Jurkat, Clone E6-1 (cell line): ENCODE results near the gene MAP3K7.

Experiments
- DNase-seq: peaks from one replicate; pipeline ENCODE4 v3.0.0-alpha.2; 2011; ENCODE audit warnings: low read depth, low spot score
- H3K4me3 ChIP-seq: 2 replicates; pipeline ENCODE4 v1.5.1; 2011; ENCODE audit warnings: mild to moderate bottlenecking, low read length, control low read depth, moderate library complexity

Gene MAP3K7

GRCh38 chr6:90537027-90537426 lies 49.8 kb downstream of the MAP3K7 start:
- no peak overlapping the region for H3K4me3 ChIP-seq
- DNase-seq, result no peak

GRCh38 chr6:90536520-90536919 lies 50.4 kb downstream of the MAP3K7 start:
- no peak overlapping the region for H3K4me3 ChIP-seq

GRCh38 chr6:90534337-90535025 lies 52.4 kb downstream of the MAP3K7 start:
- no peak overlapping the region for H3K4me3 ChIP-seq
- DNase-seq, result no peak

More at GRCh38 chr6:90536520-90536919, 50.4 kb downstream of the MAP3K7 start:
- peak; percentile 73 for DNase-seq

- H3K4me3 ChIP-seq, result no peak overlapping the region
Measured at GRCh38 chr6:90533615-90534336, 53.1 kb downstream of the MAP3K7 start.

GRCh38 chr6:90530882-90531281 lies 56.0 kb downstream of the MAP3K7 start:
- no peak overlapping the region for H3K4me3 ChIP-seq
- no peak for DNase-seq

More at GRCh38 chr6:90533615-90534336, 53.1 kb downstream of the MAP3K7 start:
- DNase-seq, result no peak

- no peak for DNase-seq
Measured at GRCh38 chr6:90525421-90525820, 61.5 kb downstream of the MAP3K7 start.

GRCh38 chr6:90523779-90524310 lies 63.0 kb downstream of the MAP3K7 start:
- H3K4me3 ChIP-seq, result no peak overlapping the region
- no peak for DNase-seq

More at GRCh38 chr6:90525421-90525820, 61.5 kb downstream of the MAP3K7 start:
- no peak overlapping the region for H3K4me3 ChIP-seq

GRCh38 chr6:90521955-90522354 lies 64.9 kb downstream of the MAP3K7 start:
- no peak for DNase-seq
- no peak overlapping the region for H3K4me3 ChIP-seq

GRCh38 chr6:90516074-90516660 lies 70.7 kb downstream of the MAP3K7 start:
- no peak for DNase-seq

GRCh38 chr6:90514496-90514895 lies 72.4 kb downstream of the MAP3K7 start:
- H3K4me3 ChIP-seq, result no peak overlapping the region

More at GRCh38 chr6:90516074-90516660, 70.7 kb downstream of the MAP3K7 start:
- H3K4me3 ChIP-seq, result no peak overlapping the region

GRCh38 chr6:90508753-90509152 lies 78.1 kb downstream of the MAP3K7 start:
- H3K4me3 ChIP-seq, result no peak overlapping the region
- DNase-seq, result no peak

More at GRCh38 chr6:90514496-90514895, 72.4 kb downstream of the MAP3K7 start:
- no peak for DNase-seq

- peak; percentile 33 for DNase-seq
- H3K4me3 ChIP-seq, result no peak overlapping the region
Measured at GRCh38 chr6:90502866-90503407, 83.9 kb downstream of the MAP3K7 start.

- no peak for DNase-seq
- H3K4me3 ChIP-seq, result no peak overlapping the region
Measured at GRCh38 chr6:90502381-90502780, 84.5 kb downstream of the MAP3K7 start.

- no peak for DNase-seq
- no peak overlapping the region for H3K4me3 ChIP-seq
Measured at GRCh38 chr6:90500458-90500857, 86.4 kb downstream of the MAP3K7 start.

GRCh38 chr6:90497411-90497810 lies 89.5 kb downstream of the MAP3K7 start:
- H3K4me3 ChIP-seq, result no peak overlapping the region
- no peak for DNase-seq

- no peak for DNase-seq
Measured at GRCh38 chr6:90496258-90497016, 90.4 kb downstream of the MAP3K7 start.

GRCh38 chr6:90495216-90495817 lies 91.6 kb downstream of the MAP3K7 start:
- DNase-seq, result no peak
- no peak overlapping the region for H3K4me3 ChIP-seq

More at GRCh38 chr6:90496258-90497016, 90.4 kb downstream of the MAP3K7 start:
- no peak overlapping the region for H3K4me3 ChIP-seq

GRCh38 chr6:90494067-90494780 lies 92.6 kb downstream of the MAP3K7 start:
- DNase-seq, result no peak
- H3K4me3 ChIP-seq, result no peak overlapping the region
